ENCODE measurements around the gene RERE.
"Not testable (repeated sequence)": the region's sequence is repeated elsewhere in the genome, so short reads cannot be mapped to it uniquely, and the experiment has no call there.

RERE gene

DNA sequence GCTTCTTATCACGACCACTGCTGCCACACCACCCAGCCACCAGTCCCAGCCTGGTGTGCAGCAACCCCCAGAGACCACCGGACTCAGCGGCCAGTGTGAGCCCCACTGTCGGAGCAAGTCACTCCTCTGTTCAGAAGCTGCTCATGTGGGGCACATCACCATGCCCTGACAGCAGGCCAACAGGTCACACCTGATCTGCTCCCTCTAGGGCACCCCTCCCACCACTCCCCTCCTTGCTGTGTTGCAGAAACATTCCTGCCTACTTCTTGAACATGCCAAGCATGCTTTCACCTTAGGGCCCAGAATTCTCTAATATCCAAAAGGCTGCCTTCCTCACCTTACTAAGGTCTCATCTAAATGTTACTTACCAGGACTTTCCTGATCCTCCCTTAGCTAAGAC, 353.1 kb downstream of the RERE start:
- no peak for DNase-seq

DNA sequence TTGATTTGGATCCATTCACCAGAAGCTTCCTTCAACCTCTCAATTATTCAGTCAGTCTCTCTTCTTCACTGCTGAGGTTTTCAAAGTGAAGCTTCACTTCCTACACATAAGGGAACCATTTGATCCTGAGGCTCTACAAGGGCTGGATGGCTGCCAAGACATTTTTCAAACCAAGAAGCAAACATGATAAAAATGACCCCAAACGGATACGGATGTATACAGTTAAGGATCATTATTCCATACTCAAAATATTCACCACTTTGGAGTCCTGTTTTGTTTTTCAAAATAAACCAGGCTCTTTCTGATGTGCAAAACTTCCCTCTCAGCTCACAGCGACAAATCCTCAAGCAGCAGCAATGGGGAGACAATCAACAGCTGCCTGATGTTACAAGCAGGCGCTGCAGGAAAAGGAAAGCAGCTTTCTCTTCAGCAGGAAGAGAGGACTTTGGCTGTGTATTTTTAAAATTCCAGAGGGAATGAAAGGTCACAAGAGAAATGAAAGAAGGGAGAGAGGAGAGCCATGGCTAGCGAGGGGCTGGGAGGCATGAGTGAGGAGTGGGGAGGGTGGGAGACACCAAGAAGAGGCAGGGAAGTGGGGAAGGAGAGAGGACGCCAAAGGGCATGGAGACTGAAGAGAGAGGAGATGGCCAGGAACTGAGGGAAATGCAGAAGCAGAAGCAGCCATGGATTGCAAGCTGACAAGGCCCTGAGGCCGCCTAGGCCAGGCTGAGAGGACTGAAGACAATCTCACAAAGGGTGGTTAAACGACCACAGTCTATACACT, 354.1 kb downstream of the RERE start:
- DNase-seq: no peak

DNA sequence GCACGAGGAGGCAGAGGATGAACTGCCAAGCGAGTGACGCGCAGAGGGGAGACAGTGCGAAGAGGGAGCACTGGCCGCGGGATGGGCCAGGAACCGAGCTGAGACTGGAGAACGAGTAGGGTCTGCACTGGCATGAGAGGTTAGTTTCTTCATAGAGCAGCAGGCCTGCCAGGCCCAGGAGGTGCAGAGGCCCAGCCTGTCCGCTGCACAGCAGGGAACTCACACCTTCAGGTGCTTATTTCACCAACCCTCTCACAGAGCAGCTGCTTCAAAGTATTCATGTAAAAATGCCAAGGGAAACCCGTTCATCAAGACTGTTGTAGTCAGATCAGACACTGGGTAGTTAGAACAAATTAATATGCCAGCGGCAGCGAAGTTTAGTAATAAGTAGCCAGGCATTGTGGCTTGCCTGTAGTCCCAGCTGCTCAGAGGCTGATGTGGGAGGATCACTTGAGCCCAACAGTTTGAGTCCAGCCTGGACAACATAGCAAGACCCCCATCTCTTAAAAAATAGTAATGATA, 355.0 kb downstream of the RERE start:
- DNase-seq: no peak

DNA sequence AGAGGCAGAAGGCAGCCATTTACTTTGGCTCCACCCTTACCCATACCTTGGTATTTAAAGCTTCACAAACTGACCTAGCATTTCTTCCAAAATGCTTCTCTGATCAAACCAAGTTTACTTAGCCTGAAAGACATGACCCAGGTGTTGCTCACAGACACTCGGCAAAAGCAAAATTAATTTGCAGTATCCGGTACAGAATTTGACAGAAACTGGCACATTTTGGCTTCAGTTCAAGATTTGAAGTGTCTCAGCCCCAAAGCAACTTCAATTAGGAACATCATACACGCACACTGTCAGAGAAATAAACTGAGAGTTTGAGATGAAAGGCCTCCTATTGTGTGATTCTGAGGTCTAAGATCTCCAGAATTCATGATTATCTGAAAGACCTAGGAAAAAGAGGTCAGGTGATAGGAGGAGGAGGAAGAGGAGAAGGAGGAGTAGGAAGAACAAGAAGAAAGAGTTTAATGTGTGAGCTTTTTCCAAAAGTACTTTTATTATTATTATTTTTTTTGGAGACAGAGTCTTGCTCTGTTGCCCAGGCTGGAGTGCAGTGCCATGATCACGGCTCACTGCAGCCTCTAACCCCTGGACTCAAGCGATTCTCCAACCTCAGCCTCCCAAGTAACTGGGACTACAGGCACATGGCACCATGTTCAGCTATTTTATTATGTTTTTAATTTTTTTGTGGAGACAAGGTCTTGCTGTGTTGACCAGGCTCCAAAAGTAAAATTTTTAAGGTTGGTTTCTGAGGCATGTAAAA, 355.9 kb downstream of the RERE start:
- no peak for DNase-seq

DNA sequence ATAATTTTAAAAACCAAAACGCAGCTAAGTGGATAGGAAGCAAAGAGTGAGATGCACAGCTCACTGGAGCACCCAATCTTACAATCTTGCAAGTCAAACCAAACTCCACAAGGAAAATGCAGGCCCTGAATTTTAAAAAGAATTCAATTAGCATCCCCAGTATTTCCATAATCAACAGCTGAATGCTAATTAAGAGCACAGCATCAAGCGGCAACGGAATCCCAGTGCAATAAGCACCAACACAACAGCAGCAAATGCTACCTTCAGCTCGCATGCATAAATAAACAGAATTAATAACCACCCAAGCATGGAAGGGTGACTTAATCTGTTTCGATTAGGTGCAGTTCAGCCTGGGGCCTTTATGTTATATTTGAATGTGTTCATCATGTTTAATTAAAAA, 356.7 kb downstream of the RERE start:
- DNase-seq: no peak

DNA sequence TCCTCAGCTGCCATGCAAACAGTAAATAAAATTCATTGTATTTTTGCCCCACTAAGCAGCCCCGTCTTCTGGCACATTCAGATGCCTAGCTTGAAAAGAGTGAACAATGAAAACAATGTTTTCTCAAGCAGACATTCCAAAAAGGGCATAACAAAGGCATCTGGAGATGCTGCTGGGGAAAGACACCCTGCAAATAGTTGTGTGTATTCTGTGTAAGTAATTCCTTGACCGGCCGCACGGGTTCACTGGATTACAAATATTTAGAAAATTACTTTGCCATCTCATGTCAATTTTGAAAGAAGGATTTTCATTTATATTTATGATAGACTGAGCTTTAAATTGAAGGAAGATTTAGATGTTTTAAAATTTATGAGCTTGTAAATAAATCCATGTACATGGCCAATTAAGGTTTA, 357.3 kb downstream of the RERE start:
- DNase-seq: no peak

DNA sequence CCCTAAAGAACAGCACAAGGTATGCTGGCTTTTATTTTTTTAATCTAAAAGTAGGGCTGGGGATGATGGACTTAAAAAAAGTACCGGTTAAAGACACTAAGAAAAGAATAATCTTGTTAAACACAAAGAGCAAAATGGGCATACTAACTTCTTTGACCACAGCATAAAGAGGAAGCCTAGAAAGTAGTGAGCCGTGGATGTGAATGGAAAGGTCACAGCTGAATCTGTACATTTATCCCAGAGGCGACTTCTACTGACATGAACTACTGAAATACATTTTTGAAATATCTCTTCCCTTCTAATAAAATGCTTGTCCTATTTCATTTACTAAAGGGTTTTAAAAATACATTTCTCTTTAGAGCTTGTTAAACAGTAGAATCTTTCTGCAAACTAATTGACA, 358.8 kb downstream of the RERE start:
- no peak for DNase-seq

DNA sequence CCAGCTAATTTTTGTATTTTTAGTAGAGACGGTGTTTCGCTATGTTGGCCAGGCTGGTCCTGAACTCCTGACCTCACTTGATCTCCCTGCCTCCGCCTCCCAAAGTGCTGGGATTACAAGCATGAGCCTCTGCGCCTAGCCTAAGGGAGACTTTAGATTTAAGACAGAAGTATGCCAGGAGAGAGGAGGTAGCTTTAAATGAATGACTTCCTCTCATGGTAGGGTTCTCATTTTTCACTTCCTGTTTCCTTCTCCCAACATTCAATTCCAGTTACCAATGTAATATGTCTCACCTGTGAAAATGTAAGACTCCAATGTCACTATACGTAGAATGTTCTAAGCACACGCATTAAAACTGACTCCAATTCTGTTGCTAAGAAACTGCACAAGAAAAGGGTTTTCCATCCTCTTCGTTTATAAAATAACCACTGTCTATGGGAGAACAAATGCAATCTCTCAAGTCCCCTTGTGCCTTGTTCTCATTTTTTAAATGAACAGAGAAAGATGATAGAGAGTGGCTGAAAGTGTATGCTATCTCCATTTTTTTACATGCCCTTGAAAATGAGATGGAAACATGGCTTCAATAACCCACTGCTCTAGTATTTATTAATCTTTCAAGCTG, 359.6 kb downstream of the RERE start:
- DNase-seq: no peak

DNA sequence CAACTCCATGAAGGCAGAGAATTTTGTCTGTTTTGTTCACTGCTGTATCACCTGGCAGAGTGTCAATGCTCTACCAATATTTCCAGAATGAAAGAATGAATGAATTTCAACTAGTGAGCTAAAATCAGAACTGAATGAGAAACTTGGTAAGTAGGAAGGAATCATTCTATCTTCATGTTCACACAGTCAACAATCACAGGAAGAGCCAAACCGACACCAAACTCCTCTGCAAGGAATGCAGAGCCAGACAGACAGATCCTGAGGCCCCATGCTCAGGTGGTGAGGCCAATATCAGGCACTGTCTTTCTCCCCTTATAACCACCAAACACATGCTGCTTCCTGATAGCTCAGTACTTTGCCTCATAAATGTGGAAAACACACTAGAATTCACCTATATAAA, 360.4 kb downstream of the RERE start:
- no peak for DNase-seq

DNA sequence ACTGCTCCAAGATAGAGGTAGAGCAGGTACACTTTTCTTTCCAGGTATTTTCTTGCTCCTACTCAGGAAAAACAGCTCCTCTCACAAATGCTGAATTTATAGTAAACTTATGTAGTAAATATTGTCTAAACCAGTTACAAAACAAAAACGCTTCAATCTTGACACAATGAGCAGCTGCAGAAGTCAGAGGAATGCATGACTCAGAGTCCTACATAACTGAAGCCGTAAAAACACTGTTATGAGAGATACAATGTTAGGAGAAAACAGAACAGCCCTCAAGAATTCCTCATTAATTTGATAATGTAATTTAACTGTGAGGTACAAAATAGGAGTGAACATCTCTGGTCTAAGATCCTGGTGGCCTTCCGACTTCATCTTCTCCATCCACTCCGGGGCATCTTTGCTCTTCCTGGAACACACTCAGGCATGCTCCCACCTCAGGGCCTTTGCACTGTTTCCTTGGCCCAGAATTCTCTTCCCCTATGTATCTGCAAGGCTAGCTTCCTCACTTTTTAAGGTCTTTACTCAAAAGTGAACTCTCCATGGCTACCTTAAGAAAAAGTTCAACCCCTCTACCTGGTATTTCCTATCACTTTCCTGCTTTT, 361.0 kb downstream of the RERE start:
- no peak for DNase-seq

DNA sequence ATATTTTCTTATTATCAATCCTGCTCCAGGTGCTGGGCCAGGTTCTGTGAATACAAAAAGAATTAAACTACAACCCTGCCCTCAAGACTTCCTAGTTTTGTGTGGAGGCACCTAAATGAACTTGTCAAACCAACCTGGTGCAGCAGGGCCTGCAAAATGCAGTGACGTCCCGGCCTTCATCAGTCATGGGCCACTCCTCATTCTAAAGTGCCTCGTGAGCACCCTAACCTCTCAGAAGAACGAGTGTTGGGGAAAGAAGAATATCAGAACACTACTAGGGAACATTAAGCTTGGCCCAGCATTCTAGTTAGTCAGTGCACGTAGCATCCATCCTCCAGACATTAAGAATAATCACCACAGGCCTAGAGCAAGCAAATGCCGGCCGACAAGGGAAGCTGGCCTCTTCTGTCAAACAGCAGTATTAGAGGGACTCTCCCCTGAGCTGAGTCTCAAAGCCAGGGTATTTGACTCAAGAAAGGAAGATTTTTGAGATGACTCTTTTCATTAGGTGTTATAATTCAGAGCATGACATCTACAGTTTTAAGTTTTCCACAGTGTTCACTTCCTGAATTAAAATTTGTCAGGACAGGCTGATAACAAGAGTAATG, 361.6 kb downstream of the RERE start:
- no peak for DNase-seq

DNA sequence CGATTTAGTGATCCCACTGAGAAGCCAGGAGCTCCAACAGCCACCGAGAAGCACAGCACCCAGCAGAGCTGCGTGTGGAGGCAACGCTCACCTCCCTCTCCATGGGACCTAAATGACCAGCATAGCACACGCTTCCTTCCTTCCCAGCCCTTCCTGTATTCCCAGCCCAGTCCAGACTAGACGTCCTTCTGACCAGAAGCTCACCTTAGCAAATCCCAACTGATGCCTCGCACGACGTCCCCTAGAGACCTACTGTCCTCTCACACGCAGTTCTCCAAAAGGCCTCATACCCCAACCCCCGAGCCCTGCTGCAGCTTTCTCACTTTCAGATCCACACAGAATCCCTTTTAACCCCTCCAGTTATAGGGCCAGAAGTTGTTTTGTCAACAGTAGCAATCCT, 367.1 kb downstream of the RERE start:
- DNase-seq: no peak

DNA sequence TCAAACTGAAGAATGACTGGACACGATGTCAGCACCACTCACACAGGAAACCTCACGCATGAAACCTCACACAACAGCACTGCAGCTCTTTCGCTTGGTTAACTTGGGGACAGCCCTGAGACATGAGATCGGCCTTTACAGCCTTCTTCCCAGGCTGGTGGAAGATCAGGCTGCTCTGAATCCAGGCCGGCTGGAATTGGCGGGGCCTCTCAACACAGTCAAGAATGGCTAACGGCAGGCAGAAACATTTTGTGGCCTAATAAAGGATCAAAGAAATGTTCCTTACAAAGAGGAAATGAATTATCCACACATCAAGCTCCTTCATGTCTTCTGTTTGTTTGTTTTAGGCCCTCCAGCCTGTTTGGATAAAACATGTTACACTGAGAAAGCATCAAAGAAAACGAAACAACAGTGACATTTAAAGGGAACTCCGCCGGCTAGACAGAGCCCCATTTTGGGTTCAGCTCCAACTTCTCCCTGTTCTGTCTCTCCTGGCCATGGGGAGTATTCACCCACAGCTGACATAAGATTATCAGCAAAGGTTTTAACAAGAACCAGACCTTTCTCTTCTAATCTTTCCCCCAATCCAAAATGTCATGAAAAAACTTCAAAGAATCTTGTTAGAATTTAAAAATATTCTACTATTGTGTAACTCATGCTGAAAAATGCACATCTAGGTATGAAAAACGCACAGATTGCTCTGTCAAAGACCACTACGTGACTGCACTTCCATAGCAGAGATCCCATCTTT, 368.4 kb downstream of the RERE start:
- no peak for DNase-seq

DNA sequence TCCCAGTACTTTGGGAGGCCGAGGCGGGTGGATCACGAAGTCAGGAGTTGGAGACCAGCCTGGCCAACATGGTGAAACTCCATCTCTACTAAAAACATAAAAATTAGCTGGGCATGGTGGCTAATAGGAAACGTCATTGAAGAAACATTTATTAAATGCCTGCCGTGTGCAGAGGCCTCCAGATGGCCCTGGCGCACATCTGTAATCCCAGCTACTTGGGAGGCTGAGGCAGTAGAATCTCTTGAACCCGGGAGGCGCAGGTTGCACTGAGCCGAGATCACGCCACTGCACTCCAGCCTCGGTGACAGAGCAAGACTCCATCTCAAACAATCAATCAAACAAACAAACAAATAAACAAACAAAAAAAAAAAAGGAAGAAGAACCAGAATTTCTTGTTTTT, 368.9 kb downstream of the RERE start:
- not testable (repeated sequence) for DNase-seq

DNA sequence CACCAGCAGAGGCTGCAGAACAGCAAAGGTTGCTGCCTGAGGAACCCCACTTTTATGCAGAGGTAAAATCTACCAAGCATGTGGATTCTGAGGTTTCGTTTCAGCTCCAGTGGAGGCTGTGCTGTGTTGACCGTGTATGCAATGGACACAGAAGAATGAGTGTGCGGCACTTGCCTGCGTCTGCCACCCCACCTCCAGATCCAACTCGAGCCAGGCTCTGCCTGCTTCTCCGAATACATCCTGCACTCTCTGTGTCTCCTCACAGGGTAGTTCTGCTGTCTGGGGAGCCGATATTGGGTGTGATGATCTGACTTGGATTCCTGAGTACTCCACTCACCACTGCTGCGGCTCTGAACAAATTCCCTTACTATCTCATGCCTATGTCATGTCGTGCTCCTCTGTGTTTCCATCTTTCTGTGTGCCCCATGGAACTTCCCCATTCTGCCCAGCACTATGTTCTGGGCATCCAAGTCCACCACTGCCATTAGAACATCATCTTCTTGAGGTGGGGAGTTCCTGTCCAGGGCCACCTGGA, 369.8 kb downstream of the RERE start:
- DNase-seq: no peak

DNA sequence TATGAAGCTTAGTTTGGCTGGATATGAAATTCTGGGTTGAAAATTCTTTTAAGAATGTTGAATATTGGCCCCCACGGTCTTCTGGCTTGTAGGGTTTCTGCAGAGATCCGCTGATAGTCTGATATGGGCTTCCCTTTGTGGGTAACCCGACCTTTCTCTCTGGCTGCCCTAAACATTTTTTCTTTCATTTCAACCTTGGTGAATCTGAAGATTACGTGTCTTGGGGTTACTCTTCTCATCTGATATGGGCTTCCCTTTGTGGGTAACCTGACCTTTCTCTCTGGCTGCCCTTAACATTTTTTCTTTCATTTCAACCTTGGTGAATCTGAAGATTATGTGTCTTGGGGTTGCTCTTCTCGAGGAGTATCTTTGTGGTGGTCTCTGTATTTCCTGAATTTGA, 371.3 kb downstream of the RERE start:
- not testable (repeated sequence) for DNase-seq

DNA sequence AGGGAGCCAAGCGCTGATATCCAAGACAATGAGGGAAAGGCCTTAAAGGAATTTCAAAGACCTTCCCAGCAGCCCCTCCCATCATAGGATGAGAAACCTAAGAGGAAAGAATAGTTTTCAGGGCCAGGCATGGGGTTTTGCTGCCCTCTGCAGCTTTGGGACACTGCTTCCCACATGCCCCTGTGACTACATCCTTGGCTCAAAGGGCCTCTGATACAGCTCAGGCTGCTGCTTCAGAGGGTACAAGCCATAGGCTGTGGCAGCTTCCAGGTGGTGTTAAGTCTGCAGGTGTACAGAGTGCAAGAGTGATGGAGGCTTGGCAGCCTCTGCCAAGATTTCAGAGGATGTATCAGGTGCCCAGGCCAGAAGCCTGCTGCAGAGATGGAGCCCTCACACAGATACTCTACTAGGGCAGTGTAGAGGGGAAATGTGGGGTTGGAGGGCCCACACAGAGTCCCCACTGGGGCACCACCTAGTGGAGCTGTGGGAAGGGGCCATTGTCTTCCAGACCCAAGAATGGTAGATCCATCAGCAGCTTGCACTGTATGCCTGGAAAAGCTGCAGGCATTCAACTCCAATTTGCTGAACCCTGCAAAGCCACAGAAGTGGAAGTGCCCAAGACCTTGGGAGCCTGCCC, 373.8 kb downstream of the RERE start:
- no peak for DNase-seq

DNA sequence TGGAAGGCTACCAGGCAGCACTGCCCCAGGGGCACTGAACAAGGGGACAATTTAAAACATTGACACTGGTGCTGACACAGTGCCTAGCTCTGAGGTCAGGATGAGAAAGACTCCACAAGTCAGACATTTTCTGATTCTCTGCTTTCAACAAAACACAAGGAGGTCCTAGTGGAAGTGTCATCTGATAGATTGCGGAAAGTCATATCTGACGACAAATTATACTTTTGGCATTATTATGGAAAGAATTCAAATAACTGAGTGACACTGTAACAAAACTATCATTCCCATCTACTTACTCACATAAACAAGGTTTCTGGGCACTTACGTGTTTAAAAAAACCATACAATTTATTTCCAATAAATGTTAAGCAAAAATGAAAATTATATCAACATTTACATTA, 376.0 kb downstream of the RERE start:
- no peak for DNase-seq

DNA sequence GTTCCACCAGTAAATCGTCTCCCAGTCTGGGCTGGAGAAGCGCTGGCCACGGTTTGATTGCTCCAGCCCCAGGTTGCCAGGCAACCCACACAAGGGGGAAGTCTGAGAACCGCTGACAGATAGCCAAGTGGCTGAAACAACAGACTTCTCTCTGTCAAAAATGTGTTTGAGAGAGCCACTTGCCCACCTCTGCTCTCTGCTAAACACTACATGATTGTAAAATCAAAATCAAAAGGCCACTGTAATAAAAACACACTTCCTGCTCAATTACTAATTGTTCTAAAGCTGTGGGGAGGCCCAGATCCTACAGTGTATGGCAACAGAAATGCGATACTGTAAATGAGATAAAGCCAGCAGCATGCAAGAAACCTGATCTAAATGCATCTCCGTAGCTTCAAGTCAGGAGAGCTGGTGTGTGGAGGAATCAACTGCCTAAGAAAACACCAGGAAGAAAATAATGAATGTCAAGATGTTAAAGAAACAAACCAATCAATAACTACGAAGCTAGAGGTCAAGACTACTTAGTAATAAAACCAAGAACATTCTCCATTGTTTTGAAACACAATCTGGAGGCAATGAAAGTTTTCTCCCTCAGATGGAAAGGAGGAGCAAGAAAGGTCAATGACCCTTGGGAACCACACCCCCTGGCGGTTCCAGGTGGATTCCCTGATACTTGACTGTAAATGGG, 378.3 kb downstream of the RERE start:
- DNase-seq: peak; percentile 61

DNA sequence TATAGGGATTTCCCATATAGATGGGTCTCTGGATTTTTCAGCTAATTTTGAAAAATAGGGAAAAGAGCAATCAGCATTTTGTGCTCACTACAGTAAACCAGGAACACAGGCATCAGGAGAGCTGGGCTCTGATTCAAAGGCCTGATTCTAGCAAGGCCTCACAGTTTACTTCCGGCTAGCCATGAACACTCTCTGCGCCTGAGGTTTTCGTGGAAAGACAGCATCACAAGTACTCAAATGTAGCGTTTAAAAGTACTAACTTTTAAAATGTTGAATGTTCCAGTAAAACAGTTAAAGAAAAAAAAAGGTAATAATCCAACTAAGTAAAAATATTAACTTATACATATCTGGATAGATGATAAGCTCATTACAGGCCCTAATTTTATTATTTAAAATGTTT, 379.0 kb downstream of the RERE start:
- DNase-seq: no peak

DNA sequence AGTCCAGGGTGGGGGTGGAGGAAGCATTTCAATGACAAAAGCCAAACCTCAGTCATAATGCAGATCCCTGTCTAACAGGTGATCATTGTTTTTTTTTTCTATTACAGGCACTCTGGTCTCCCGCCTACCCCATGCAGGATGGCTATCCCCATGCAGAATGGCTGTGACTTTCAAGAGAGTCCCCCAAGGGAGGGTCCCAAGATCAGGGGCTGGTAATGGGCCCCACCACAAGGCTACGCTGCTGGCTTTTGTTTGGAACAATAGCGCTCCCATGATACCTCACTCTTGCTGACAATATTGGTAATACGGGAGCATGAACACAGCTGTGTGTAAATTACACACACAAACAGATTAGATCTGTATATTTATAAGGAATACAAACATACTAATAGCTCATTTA, 380.1 kb downstream of the RERE start:
- DNase-seq: peak; percentile 80
